Endothelial cell of umbilical vein (primary cell): ENCODE data around the gene NR5A2. TPM values are rescaled to one million over a fixed set of nuclear protein-coding genes. Genes with fewer than 3 reads are reported as not detected.

Source experiments
- BruUV-seq: library from RNA; stranded (reverse); fragments of 400-500 nt; replicated peaks from 2 replicates; lab custom pipeline; 2021; lab: Mats Ljungman, UMichigan
- CTCF ChIA-PET: fragments of 300-600, 350-600 bp; sonication (Branson Sonifier 250); formaldehyde crosslinking; loops from one replicate; lab custom pipeline; 2021; ENCODE audit warnings: antibody characterized with exemption, inconsistent platforms; lab: Charles Lee
- POLR2A ChIA-PET: fragments of 300-600, 350-600 bp; sonication (Branson Sonifier 250); formaldehyde crosslinking; loops from one replicate; lab custom pipeline; 2021; ENCODE audit warnings: antibody characterized with exemption, inconsistent platforms; lab: Charles Lee
- DNase-seq: peaks from one replicate; pipeline ENCODE4 v3.0.0-alpha.2; 2011; ENCODE audit warnings: low read depth, low spot score
- FAIRE-seq: peaks from 2 replicates; lab custom pipeline; 2011; peaks lifted over from hg19 to GRCh38; lab: Jason Lieb, UNC
- H2AFZ ChIP-seq: 2 replicates; pipeline ENCODE4 v1.6.0; 2012; ENCODE audit warnings: low read depth, low read length, control low read depth, inconsistent platforms
- H3K27ac ChIP-seq: 2 replicates; pipeline ENCODE4 v1.5.1; 2011; ENCODE audit warnings: low read depth, mild to moderate bottlenecking, control low read depth, low read length, moderate library complexity; ENCODE audit not compliant: insufficient read depth
- H3K27me3 ChIP-seq, 2 experiments: 2 replicates each; pipeline versions ENCODE4 v1.6.0 to v1.6.1; 2011; ENCODE audit warnings: low read length in 2 of 2, mixed read lengths in 1 of 2; ENCODE audit not compliant: control insufficient read depth in 2 of 2, insufficient read depth in 2 of 2
- H3K36me3 ChIP-seq, 2 experiments: 2 replicates in 1 of 2; 3 replicates in 1 of 2; pipeline ENCODE4 v1.5.1; 2011; ENCODE audit warnings: low read length in 2 of 2, mild to moderate bottlenecking in 1 of 2, moderate library complexity in 1 of 2; ENCODE audit not compliant: control insufficient read depth in 2 of 2, insufficient read depth in 2 of 2; ENCODE audit errors: extremely low read depth in 1 of 2
- H3K4me1 ChIP-seq: 3 replicates; pipeline ENCODE4 v1.5.1; 2011; ENCODE audit warnings: mild to moderate bottlenecking, low read length; ENCODE audit not compliant: control insufficient read depth, insufficient read depth; ENCODE audit errors: extremely low read depth
- H3K4me2 ChIP-seq: 2 replicates; pipeline ENCODE4 v1.6.1; 2011; ENCODE audit warnings: low read length, control low read depth, mixed read lengths; ENCODE audit not compliant: insufficient read depth
- H3K4me3 ChIP-seq, 3 experiments: fragments of 200-600 bp in 1 of 3; sonication (generic), shearing (Covaris generic) in 1 of 3; replicated peaks in 1 of 3; 2 replicates each; pipeline ENCODE4 v1.5.1; 2011 to 2016; ENCODE audit warnings: control low read depth in 3 of 3, low read length in 3 of 3, mild to moderate bottlenecking in 2 of 3, inconsistent platforms in 1 of 3, low read depth in 1 of 3, moderate library complexity in 1 of 3; ENCODE audit not compliant: insufficient read depth in 1 of 3
- H3K79me2 ChIP-seq: 2 replicates; pipeline ENCODE4 v1.6.0; 2012; ENCODE audit warnings: low read length, inconsistent platforms; ENCODE audit not compliant: control insufficient read depth, insufficient read depth
- H3K9ac ChIP-seq: replicated peaks from 2 replicates; pipeline ENCODE3; 2011; ENCODE audit warnings: low read length, control low read depth; ENCODE audit not compliant: insufficient read depth; ENCODE audit errors: extremely low read depth
- H3K9me1 ChIP-seq: replicated peaks from 3 replicates; pipeline ENCODE4 v1.6.0; 2011; ENCODE audit warnings: mild to moderate bottlenecking, low read length; ENCODE audit not compliant: control insufficient read depth, insufficient read depth; ENCODE audit errors: extremely low read depth
- H3K9me3 ChIP-seq: replicated peaks from 2 replicates; pipeline ENCODE4 v1.5.1; 2012; ENCODE audit warnings: low read length, inconsistent platforms; ENCODE audit not compliant: control insufficient read depth, insufficient read depth
- H4K20me1 ChIP-seq: replicated peaks from 2 replicates; pipeline ENCODE3; 2011; ENCODE audit warnings: mild to moderate bottlenecking, low read length; ENCODE audit not compliant: control insufficient read depth, insufficient read depth; ENCODE audit errors: extremely low read depth
- EZH2 ChIP-seq: IDR thresholded peaks from 2 replicates; pipeline ENCODE4 v1.6.1; 2012; ENCODE audit warnings: borderline replicate concordance, low read depth, mild to moderate bottlenecking, moderate library complexity, low read length, inconsistent platforms; ENCODE audit not compliant: severe bottlenecking
- FOS ChIP-seq: IDR thresholded peaks from 2 replicates; pipeline ENCODE4 v1.6.1; 2011; ENCODE audit warnings: mild to moderate bottlenecking, low read length, moderate library complexity, borderline replicate concordance; ENCODE audit not compliant: insufficient read depth
- GATA2 ChIP-seq: IDR thresholded peaks from 2 replicates; pipeline ENCODE4 v1.7.0; 2011; ENCODE audit warnings: low read depth, mild to moderate bottlenecking, moderate library complexity, mixed read lengths, low read length; ENCODE audit not compliant: insufficient read length, insufficient read depth
- JUN ChIP-seq: IDR thresholded peaks from 2 replicates; pipeline ENCODE4 v1.6.1; 2011; ENCODE audit warnings: borderline replicate concordance, low read depth; ENCODE audit not compliant: insufficient read length, insufficient read depth
- MYC ChIP-seq: IDR thresholded peaks from one replicate; pipeline ENCODE4 v1.6.1; 2011; ENCODE audit warnings: mild to moderate bottlenecking, low read depth, low read length
- POLR2A ChIP-seq: IDR thresholded peaks from 2 replicates; pipeline ENCODE4 v1.6.1; 2012; ENCODE audit warnings: low read depth, mild to moderate bottlenecking, control low read depth, low read length
- POLR2AphosphoS5 ChIP-seq: IDR thresholded peaks from 2 replicates; pipeline ENCODE4 v1.6.1; 2012; ENCODE audit warnings: low read depth, mild to moderate bottlenecking, control low read depth, low read length, moderate library complexity; ENCODE audit not compliant: insufficient read depth
- dilution Hi-C: fragments of 300-500 bp; cut with MboI; formaldehyde crosslinking; loops from one replicate; pipeline ENCODE4 v1.15.0; 2019; ENCODE audit warnings: low sequenced_read_pairs; ENCODE audit not compliant: extremely low pct_ligation_motif_present
- intact Hi-C: fragments of 100-400 bp; cut with micrococcal nuclease; formaldehyde crosslinking; loops from one replicate; pipeline ENCODE4 v1.10.0; 2022
- polyA plus RNA-seq, 4 experiments: library from polyadenylated mRNA; depleted of rRNA in 3 of 4; stranded (reverse) in 3 of 4; unstranded in 1 of 4; fragments of >200 nt; gene quantifications; 2 replicates each; pipeline versions ENCODE4 v1.2.1 to v1.2.3, GENCODE V29; 2011 to 2012; ENCODE audit warnings: missing spikeins in 1 of 4
- total RNA-seq: library from RNA; stranded (reverse); gene quantifications from 2 replicates; pipeline ENCODE4 v1.2.3, GENCODE V29; 2021
- TF ChIP-seq, protein P1 (sequence below): IDR thresholded peaks from 2 replicates; pipeline ENCODE4 v1.6.1; 2011; ENCODE audit not compliant: insufficient read depth, insufficient read length
- TF ChIP-seq, protein P2 (sequence below), 2 donors: IDR thresholded peaks; 1 replicate in 1 of 2; 2 replicates in 1 of 2; pipeline ENCODE4 v1.5.1; 2011; ENCODE audit warnings: low read length in 2 of 2, mild to moderate bottlenecking in 2 of 2, moderate library complexity in 2 of 2, control low read depth in 1 of 2, inconsistent platforms in 1 of 2, low read depth in 1 of 2; ENCODE audit not compliant: insufficient read depth in 1 of 2; ENCODE audit errors: extremely low read depth in 1 of 2

NR5A2 gene
- total and polyA plus RNA-seq, 2 donors (not counting 3 experiments of a cell fraction or from before 2014, with no cell fraction given) = 3.4 to 12.1 TPM

GRCh38 chr1:200146100-200146499 is 118.6 kb downstream of the NR5A2 start:
- no peak for FAIRE-seq
- ChIA-PET CTCF (no interaction called here), POLR2A (no interaction called here)
- Histone ChIP-seq H3K9ac (no peak overlapping the region), H3K27me3 (no peaks in the 10 kb centered on the region), H3K27ac (no peak overlapping the region), H3K4me3 (no peak overlapping the region), H3K79me2 (no peaks in the 10 kb centered on the region), H3K9me1 (no peaks in the 10 kb centered on the region), H3K9me3 (no peaks in the 10 kb centered on the region), H3K4me2 (no peak overlapping the region), H4K20me1 (no peaks in the 10 kb centered on the region), H3K4me1 (no peaks in the 10 kb centered on the region), H3K36me3 (no peaks in the 10 kb centered on the region), H2AFZ (no peak overlapping the region)
- dilution Hi-C loops (no loop called here), intact Hi-C loops (no loop called here)
- TF ChIP-seq JUN (no peak), GATA2 (no peak), EZH2 (no peak), MYC (no peak), POLR2A (no peak), POLR2AphosphoS5 (no peak), FOS (no peak)
- TF ChIP-seq, protein P1, sequence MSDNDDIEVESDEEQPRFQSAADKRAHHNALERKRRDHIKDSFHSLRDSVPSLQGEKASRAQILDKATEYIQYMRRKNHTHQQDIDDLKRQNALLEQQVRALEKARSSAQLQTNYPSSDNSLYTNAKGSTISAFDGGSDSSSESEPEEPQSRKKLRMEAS = no peak
- TF ChIP-seq, protein P2, sequence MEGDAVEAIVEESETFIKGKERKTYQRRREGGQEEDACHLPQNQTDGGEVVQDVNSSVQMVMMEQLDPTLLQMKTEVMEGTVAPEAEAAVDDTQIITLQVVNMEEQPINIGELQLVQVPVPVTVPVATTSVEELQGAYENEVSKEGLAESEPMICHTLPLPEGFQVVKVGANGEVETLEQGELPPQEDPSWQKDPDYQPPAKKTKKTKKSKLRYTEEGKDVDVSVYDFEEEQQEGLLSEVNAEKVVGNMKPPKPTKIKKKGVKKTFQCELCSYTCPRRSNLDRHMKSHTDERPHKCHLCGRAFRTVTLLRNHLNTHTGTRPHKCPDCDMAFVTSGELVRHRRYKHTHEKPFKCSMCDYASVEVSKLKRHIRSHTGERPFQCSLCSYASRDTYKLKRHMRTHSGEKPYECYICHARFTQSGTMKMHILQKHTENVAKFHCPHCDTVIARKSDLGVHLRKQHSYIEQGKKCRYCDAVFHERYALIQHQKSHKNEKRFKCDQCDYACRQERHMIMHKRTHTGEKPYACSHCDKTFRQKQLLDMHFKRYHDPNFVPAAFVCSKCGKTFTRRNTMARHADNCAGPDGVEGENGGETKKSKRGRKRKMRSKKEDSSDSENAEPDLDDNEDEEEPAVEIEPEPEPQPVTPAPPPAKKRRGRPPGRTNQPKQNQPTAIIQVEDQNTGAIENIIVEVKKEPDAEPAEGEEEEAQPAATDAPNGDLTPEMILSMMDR (IDR thresholded peaks at IDR 0.05; ENCODE audit: extremely low read depth in 1 of 2, insufficient read depth in 1 of 2, low read depth in 1 of 2, low read length in 2 of 2) = no peak
- no peak for DNase-seq
- BruUV-seq = no TSS peak
